Transverse colon (tissue), 4 donors: Measurements from ENCODE around the gene OSM. TPM values are rescaled to one million over a fixed set of nuclear protein-coding genes. Genes with fewer than 3 reads are reported as not detected.

Experiments
- DNase-seq: peaks from one replicate; pipeline ENCODE4 v3.0.0-alpha.2; 2019
- H3K27ac ChIP-seq, 4 donors: fragments of 200-600 bp; sonication (generic); 2 replicates each; pipeline ENCODE4 v1.5.1; 2016 to 2018; ENCODE audit warnings: inconsistent platforms in 4 of 4
- H3K27me3 ChIP-seq: fragments of 200-600 bp; sonication (generic); 2 replicates; pipeline ENCODE4 v1.5.1; 2017; ENCODE audit warnings: inconsistent platforms
- H3K36me3 ChIP-seq, 4 donors: fragments of 200-600 bp; sonication (generic); 2 replicates each; pipeline ENCODE4 v1.5.1; 2017 to 2019; ENCODE audit warnings: inconsistent platforms in 4 of 4
- H3K4me1 ChIP-seq, 4 donors: fragments of 200-600 bp; sonication (generic); 2 replicates each; pipeline ENCODE4 v1.5.1; 2017 to 2020; ENCODE audit warnings: inconsistent platforms in 4 of 4
- H3K4me3 ChIP-seq, 4 donors: fragments of 200-600 bp; sonication (generic); 1 replicate in 1 of 4; 2 replicates in 3 of 4; pipeline versions ENCODE4 v1.5.1 to v1.6.1; 2017 to 2019; ENCODE audit warnings: inconsistent platforms in 4 of 4
- H3K9me3 ChIP-seq, 2 donors: fragments of 200-600 bp; sonication (generic); 2 replicates each; pipeline ENCODE4 v1.5.1; 2017 to 2019; ENCODE audit warnings: inconsistent platforms in 2 of 2
- EP300 ChIP-seq: sonication (generic); formaldehyde crosslinking; IDR thresholded peaks from one replicate; pipeline ENCODE4 v1.6.1; 2017; ENCODE audit warnings: antibody characterized with exemption, low read depth
- POLR2A ChIP-seq: fragments of 450-650 bp; IDR thresholded peaks from one replicate; pipeline ENCODE4 v1.6.1; 2016; ENCODE audit warnings: antibody characterized with exemption, mild to moderate bottlenecking, moderate library complexity
- POLR2AphosphoS5 ChIP-seq, 3 donors: sonication (generic); formaldehyde crosslinking; IDR thresholded peaks; one replicate each; pipeline ENCODE4 v1.6.1; 2016; ENCODE audit warnings: antibody characterized with exemption in 3 of 3
- WGBS, 2 donors: methylation state at CpG; one replicate each; pipeline ENCODE4 v1.1.5; 2018; ENCODE audit warnings: low coverage in 1 of 2; 5-methylcytosine and 5-hydroxymethylcytosine counted together
- in situ Hi-C, 4 donors: fragments of 200-750 bp; cut with MboI; loops; one replicate each; pipeline versions ENCODE4 v1.15.0 to v1.15.1; 2017; ENCODE audit warnings: low sequenced_read_pairs in 3 of 4, low pct_ligation_motif_present in 1 of 4, low pct_unique_long_range_greater_than_20kb in 1 of 4
- intact Hi-C: fragments of 100-400 bp; cut with DNase I; formaldehyde crosslinking; loops from one replicate; pipeline ENCODE4 v1.15.1; 2023; ENCODE audit warnings: low total_unique reads
- total RNA-seq, 4 donors: library from RNA; depleted of rRNA; stranded (reverse); fragments of >200 nt; gene quantifications; one replicate each; pipeline ENCODE4 v1.1.0, GENCODE V29; 2016
- TF ChIP-seq, protein P1 (sequence below), 5 experiments: fragments of 200-600 bp in 3 of 5; fragments of 450-650 bp in 2 of 5; sonication (generic) in 3 of 5; IDR thresholded peaks; 1 replicate in 2 of 5; 2 replicates in 3 of 5; pipeline ENCODE4 v1.5.1; 2016 to 2017; ENCODE audit warnings: antibody characterized with exemption in 5 of 5, inconsistent platforms in 3 of 5, mild to moderate bottlenecking in 2 of 5, moderate library complexity in 1 of 5

The OSM gene
- total RNA-seq, 4 donors from 2014 or later = not detected

DNA sequence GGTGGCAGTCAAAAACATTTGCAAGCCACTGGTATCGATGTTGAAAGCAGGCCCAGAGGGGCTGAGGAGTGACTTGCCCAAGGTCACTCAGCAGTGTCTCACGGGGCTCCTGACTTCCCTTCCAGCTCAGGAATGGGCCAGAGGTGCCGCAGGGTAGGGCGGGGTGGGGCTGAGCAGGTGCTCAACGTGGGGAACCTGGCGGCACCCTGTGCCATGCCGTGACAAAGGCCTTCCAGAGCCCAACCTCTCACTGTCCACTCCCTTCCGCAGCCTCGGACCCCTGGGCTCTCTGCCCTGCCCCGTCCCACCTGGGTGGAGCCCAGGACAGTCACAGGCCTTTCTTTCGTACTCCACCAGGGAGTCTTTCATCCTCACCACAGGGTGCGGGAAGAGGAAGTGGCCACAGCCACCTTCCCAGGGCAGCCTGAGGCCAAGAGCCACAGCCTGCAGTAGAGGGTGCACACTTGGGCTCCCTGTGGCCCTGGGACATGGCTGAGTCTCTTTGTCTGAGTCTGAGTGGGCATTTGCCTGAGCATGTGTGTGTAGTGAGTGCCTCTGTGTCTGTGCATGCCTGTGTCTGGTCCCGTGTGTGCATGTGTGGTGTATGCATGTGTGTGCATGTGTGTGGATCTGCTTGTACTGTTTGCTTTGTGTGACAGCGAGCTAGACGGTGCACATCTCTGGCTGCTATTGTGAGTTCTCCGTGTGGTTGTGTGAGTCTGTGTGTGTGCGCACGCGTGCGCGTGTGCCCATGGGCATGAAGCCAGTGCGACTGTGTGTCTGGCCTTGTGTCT is 14.0 kb downstream of the OSM start:
- TF ChIP-seq POLR2A (peak; percentile 24), EP300 (no peak), POLR2AphosphoS5 (IDR thresholded peaks at IDR 0.05) (no peak)
- TF ChIP-seq, protein P1, sequence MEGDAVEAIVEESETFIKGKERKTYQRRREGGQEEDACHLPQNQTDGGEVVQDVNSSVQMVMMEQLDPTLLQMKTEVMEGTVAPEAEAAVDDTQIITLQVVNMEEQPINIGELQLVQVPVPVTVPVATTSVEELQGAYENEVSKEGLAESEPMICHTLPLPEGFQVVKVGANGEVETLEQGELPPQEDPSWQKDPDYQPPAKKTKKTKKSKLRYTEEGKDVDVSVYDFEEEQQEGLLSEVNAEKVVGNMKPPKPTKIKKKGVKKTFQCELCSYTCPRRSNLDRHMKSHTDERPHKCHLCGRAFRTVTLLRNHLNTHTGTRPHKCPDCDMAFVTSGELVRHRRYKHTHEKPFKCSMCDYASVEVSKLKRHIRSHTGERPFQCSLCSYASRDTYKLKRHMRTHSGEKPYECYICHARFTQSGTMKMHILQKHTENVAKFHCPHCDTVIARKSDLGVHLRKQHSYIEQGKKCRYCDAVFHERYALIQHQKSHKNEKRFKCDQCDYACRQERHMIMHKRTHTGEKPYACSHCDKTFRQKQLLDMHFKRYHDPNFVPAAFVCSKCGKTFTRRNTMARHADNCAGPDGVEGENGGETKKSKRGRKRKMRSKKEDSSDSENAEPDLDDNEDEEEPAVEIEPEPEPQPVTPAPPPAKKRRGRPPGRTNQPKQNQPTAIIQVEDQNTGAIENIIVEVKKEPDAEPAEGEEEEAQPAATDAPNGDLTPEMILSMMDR (IDR thresholded peaks at IDR 0.05) = peak in 1 of 5 experiments; percentile 17
- Histone ChIP-seq H3K27ac (peak overlapping the region; percentile 68 to 82 (median 77)), H3K9me3 (no peaks in the 10 kb centered on the region), H3K27me3 (no peaks in the 10 kb centered on the region), H3K4me1 (peaks cover 23 to 55% (median 44%) of the 10 kb centered on the region in 4 donors), H3K36me3 (no peaks in the 10 kb centered on the region), H3K4me3 (no peak overlapping the region)
- peak; percentile 78 for DNase-seq
- intact Hi-C loops (loop anchor here (5.0 kb wide), 1 partner anchor 140 kb away; no protein-coding TSS in a partner anchor), in situ Hi-C loops (no loop called here)
- WGBS, 2 donors = 45% methylated on average over 22 of the region's 22 CpGs; no CpG with 5 or more reads in 1 of the 2 donors

DNA sequence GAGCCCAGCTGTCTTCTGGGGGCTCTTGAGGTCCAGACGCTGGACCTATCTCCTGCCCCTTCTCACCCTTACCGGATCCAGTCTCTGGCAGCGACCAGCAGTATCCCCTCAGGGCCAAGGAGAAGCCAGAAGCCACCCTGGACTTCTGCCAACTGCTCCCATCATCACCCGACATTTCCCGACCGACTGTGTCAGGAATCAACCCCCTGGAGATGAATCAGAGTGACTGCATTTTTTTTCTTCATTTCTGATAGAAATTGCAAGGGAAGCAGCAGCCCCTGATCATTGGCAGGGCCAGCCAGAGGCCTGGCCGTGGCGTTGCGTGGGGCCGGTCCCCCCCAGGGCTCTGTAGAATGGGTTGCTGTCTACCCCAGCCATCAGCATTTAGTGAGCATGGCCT is 14.9 kb downstream of the OSM start:
- no peak for DNase-seq
- Histone ChIP-seq H3K4me1 (peaks cover 24 to 60% (median 53%) of the 10 kb centered on the region in 4 donors), H3K27ac (peak overlapping the region; percentile 68 to 82 (median 77)), H3K9me3 (no peaks in the 10 kb centered on the region), H3K4me3 (no peak overlapping the region), H3K27me3 (peaks cover 4% of the 10 kb centered on the region), H3K36me3 (no peaks in the 10 kb centered on the region)
- WGBS, 2 donors = 76% methylated on average over 10 of the region's 10 CpGs; no CpG with 5 or more reads in 1 of the 2 donors
- in situ Hi-C loops (no loop called here), intact Hi-C loops (loop anchor here (5.0 kb wide), 1 partner anchor 139 kb away; no protein-coding TSS in a partner anchor)
- no peak for TF ChIP-seq POLR2AphosphoS5 (IDR thresholded peaks at IDR 0.05)
- TF ChIP-seq, protein P1 (IDR thresholded peaks at IDR 0.05) = no peak
- TF ChIP-seq EP300 = no peak
- no peak for TF ChIP-seq POLR2A

- intact Hi-C loops = loop anchor here (5.0 kb wide), 1 partner anchor 138 kb away; no protein-coding TSS in a partner anchor
- 74% methylated on average over 12 of the region's 12 CpGs; no CpG with 5 or more reads in 1 of the 2 donors for WGBS, 2 donors
- Histone ChIP-seq H3K36me3 (no peaks in the 10 kb centered on the region), H3K27ac (no peak overlapping the region), H3K27me3 (peaks cover 11% of the 10 kb centered on the region), H3K4me3 (no peak overlapping the region), H3K4me1 (peaks cover 21 to 58% (median 51%) of the 10 kb centered on the region in 4 donors), H3K9me3 (no peaks in the 10 kb centered on the region)
- in situ Hi-C loops = no loop called here
- DNase-seq = no peak
- TF ChIP-seq POLR2AphosphoS5 (IDR thresholded peaks at IDR 0.05) (no peak), POLR2A (no peak), EP300 (no peak)
- TF ChIP-seq, protein P1 (IDR thresholded peaks at IDR 0.05) = no peak
Observed at GRCh38 chr22:30250661-30251267, 15.9 kb downstream of the OSM start.

DNA sequence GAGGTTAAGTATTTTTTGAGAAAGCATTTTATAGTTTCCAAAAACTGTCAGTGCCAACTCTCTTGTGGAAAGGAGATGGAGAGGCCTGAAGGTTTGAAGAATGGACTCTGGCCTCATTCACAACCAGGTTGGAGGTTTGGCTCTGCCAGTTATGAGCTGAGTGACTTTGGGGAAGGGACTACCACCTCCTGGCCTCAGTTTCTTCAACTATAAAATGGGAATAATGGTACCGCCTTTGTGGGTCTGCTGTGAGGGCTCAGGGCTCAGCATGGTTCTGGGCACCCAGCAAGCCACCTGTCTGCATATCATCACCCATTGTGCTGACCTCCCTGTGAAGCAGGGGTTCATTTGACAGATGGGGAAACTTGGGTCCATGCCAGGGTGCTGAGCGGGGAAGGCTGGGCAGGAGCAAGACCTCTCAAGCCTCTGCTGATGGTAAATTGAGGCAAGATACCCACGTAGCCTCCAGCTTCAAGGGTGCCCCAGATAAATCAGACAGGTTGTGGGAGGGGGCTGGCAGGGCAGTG is 16.5 kb downstream of the OSM start:
- no peak overlapping the region for H3K27ac ChIP-seq
- 97% methylated on average over 3 of the region's 3 CpGs; no CpG with 5 or more reads in 1 of the 2 donors for WGBS, 2 donors
- H3K9me3 ChIP-seq = no peaks in the 10 kb centered on the region
- H3K36me3 ChIP-seq = no peaks in the 10 kb centered on the region
- H3K4me3 ChIP-seq = no peak overlapping the region
- TF ChIP-seq POLR2A = no peak
- TF ChIP-seq, protein P1 (IDR thresholded peaks at IDR 0.05) = no peak
- no peak for TF ChIP-seq EP300
- no peak for TF ChIP-seq POLR2AphosphoS5 (IDR thresholded peaks at IDR 0.05)
- in situ Hi-C loops (no loop called here), intact Hi-C loops (loop anchor here (5.0 kb wide), 1 partner anchor 138 kb away; no protein-coding TSS in a partner anchor)
- peaks cover 21 to 62% (median 56%) of the 10 kb centered on the region in 4 donors for H3K4me1 ChIP-seq
- no peak for DNase-seq
- peaks cover 15% of the 10 kb centered on the region for H3K27me3 ChIP-seq
